T-helper 1 cell treated with Interleukin-12 subunit alpha and Interleukin-12 subunit beta and Interleukin-4 antibody, amounts not matched to agents 30 ng/mL and 1 ng/mL, for 36 hours (primary cell): ENCODE measurements around the gene KIAA1586. TPM values are rescaled to one million over a fixed set of nuclear protein-coding genes. Genes with fewer than 3 reads are reported as not detected.
"Not testable (repeated sequence)": the region's sequence is repeated elsewhere in the genome, so short reads cannot be mapped to it uniquely, and the experiment has no call there.

Source experiments
- intact Hi-C: fragments of 100-400 bp; cut with micrococcal nuclease; formaldehyde crosslinking; loops from one replicate; pipeline ENCODE4 v1.15.1; 2024
- total RNA-seq: library from RNA; stranded (reverse); gene quantifications from 2 replicates; pipeline ENCODE4 v1.2.3, GENCODE V29; 2022

Gene KIAA1586
- total RNA-seq, 1 donor from 2014 or later = 14.9 TPM

- intact Hi-C loops = no loop called here
Observed at GRCh38 chr6:57044568-57044967, 1.9 kb upstream of the KIAA1586 start.

GRCh38 chr6:57047257-57047585 lies 728 bp downstream of the KIAA1586 start:
- intact Hi-C loops = not testable (repeated sequence)

GRCh38 chr6:57047859-57048258 lies 1.4 kb downstream of the KIAA1586 start:
- intact Hi-C loops = not testable (repeated sequence)

DNA sequence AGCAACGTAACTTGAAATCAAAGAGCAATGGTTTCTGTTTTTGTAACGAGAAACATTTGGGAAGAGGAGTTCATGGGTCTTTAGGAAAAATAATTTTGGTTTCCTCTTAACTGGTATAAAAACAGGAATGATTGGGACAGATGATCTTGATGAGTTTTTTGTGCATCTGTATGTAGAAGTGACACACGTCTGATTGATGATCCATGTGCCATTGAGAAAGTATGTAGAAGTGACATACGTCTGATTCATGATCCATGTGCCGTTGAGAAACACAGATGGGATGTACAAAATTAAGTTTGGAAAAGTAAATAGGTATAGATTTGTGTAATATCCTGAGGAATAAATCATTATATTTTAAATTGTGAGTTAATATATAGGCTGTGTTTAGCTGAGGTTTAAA lies 2.1 kb downstream of the KIAA1586 start:
- intact Hi-C loops = no loop called here

- intact Hi-C loops = no loop called here
Observed at GRCh38 chr6:57063847-57064246, 17.4 kb downstream of the KIAA1586 start.

- intact Hi-C loops = no loop called here
Observed at GRCh38 chr6:57064809-57065208, 18.3 kb downstream of the KIAA1586 start.

DNA sequence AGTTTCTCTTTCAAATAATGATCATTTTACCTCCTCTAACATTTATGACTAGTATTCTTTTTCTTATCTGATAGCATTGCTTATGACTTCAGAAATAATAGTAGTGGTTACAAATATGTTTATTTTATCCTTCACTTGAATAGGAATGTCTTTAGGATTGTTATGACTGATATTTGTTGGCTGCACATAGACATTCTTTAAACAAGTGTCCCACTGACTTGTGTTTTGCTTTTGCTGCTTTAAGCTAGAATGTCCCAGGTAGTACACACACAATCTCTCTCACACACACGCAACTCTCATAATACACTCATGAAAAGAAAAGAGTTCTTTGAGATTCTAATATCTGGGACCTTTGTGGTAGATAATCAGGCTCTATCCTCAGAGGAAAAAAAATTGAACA lies 21.6 kb downstream of the KIAA1586 start:
- intact Hi-C loops = no loop called here

DNA sequence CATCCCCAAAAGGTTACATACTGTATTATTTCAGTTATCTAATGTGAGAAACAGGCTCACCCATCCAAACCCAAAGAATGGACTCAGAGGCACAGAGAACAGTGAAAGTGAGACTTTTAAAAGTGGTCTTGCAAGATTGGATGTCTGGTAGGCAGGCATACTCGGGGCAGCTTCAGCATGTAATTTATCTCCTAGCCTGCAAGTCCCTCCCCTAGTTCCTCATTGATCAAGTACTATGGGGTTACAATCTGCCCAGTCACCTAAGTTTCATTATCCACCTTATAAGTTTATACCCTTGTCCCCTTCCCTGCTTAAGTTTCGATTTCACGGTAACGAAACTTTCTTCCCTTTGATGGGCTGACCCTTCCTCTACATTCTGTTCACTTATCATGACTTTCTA lies 22.7 kb downstream of the KIAA1586 start:
- intact Hi-C loops = no loop called here

DNA sequence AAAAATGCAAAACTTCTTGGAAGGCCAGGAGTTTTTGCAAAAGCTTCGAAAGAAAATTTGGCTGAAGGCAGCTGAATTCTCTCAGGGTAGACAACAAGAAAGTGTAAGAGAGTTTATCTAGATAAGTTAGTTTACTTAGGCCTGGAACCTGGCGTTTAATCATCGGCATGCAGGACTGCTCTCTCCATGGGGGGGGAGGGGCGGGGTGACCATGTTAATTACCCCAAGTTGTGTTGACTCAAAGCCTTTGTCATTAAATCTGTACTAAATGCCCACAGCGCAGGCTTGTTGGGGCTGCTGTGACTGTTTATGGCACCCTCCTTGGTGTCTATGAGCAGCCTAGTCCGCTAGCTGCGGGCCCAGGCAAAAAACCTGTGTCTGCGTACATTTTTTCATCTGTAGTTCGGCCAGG lies 23.4 kb downstream of the KIAA1586 start:
- intact Hi-C loops = no loop called here

- intact Hi-C loops = no loop called here
Observed at GRCh38 chr6:57072108-57072507, 25.6 kb downstream of the KIAA1586 start.

DNA sequence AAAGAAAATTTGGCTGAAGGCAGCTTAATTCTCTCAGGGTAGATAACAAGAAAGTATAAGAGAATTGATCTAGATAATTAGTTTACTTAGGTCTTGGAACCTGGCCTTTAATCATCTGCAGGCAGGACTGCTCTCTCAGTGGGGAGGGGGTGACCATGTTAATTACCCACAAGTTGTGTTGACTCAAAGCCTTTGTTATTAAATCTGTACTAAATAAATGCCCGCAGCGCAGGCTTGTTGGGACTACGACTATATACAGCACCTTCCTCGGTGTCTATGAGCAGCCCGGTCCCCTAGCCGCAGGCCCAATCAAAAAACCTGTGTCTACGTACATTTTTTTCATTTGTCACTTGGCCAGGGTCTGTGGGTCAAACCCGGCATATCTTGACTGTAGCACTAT lies 27.9 kb downstream of the KIAA1586 start:
- intact Hi-C loops = no loop called here

DNA sequence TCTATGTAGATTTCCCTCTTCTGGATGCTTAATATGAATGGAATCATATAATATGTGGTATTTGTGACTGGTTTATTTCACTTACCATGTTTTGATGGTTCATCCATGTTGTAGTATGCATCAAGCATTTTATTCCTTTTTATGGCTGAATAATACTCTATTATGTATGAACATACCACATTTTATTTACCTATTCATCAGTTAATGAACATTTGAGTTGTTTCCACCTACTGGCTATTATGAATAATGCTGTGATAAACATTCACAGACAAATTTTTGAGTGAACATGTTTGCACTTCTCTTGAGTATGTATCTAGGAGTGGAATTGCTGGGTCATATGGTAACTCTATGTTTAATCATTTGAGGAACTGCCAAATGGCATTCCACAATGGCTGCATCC lies 28.6 kb downstream of the KIAA1586 start:
- intact Hi-C loops = no loop called here

GRCh38 chr6:57078531-57079207 lies 32.2 kb downstream of the KIAA1586 start:
- intact Hi-C loops = no loop called here

DNA sequence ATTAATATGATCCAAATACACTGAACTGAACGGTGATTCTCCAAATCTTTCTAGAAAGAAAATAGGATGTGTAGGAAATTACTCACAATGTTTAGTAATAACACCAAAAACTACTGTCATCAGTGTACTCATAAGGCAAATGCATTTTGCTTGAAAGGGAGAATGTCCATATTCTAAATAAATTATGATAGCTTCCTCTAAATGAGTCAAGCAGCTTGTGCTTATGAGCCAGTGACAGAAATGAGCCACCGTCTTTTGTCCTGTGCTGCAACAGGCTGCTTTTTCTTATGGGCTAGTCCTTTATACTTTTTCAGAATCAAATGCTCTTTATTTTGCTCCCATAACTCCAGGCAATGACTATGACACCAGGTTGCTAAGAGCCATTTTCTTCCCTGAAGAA lies 39.0 kb downstream of the KIAA1586 start:
- intact Hi-C loops = loop anchor here (5.0 kb wide), 1 partner anchor 243 kb away; no protein-coding TSS in a partner anchor

- intact Hi-C loops = loop anchor here (5.0 kb wide), 1 partner anchor 245 kb away; no protein-coding TSS in a partner anchor
Observed at GRCh38 chr6:57086843-57087242, 40.4 kb downstream of the KIAA1586 start.

GRCh38 chr6:57087916-57088315 lies 41.4 kb downstream of the KIAA1586 start:
- intact Hi-C loops = loop anchor here (2.0 to 5.0 kb wide), 3 partner anchors 133 to 246 kb away; partner anchors contain the start of gene BEND6

DNA sequence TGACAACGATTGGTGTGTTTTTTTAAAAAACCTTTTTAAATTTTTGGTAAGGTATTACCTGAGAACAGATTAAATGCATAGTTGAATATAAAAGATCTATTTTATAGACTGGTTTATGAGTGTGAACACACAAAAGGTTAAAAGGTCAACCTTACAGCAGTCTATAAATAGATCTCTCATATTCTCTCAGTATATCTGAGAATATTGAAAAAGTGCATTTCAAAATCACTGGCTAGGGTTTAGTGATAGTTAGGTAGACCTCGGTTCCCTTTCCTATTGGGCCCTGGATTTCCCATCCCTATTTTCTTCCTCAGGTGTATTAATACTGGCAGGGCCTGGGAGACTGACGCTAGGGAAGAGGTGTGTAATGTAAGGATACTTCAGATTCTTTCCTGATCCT lies 42.8 kb downstream of the KIAA1586 start:
- intact Hi-C loops = loop anchor here (1.0 to 5.0 kb wide), 7 partner anchors 43 to 247 kb away; partner anchors contain the start of genes BAG2, BEND6, KIAA1586 and PRIM2

DNA sequence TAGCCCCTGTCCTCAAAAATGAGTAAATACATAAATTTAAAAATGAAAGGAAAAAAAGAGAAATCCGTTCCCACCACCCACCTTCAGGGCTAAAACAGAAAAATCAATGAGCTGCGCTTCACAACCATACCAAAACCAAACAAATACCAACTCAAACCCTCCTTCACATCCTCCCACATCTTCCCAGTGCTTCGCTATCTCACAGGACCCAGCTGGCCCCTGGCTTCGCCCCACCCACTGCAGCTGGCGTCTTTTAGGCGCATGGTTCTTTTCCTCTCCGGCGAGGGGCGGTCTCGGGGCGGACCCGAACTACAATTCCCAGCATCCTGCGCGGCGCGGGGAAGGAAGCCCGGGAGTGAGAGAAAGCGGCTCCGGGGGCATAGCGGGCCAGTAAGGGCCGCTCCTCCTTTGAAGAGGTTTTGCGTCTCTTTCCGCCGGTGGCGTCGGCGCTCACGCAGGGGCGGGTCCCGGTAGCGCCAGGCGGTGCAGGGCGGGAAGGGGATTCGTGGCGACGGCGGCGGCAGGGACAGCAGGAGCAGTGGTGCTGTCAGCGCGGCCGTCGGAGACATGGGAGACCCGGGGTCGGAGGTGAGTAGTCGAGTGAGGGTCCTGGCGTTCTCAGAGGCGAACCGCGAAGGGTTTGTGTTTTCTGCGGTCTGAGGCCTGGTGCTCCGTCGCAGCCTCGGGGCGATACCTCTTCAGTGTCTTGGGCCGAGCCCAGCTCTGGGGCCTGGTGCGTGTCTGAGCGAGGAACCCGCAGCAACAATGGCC lies 43.4 kb downstream of the KIAA1586 start, which contains the start of gene ZNF451:
Gene ZNF451, plus strand, starts transcription at position 502 of the 771 bp plus-strand sequence. Its CDS starts 66 bp downstream, at position 568.
- intact Hi-C loops = loop anchor here (1.0 to 5.0 kb wide), 8 partner anchors 44 to 872 kb away; partner anchors contain the start of genes BAG2, BEND6, KIAA1586 and PRIM2

- intact Hi-C loops = loop anchor here (5.0 kb wide), 1 partner anchor 872 kb away; no protein-coding TSS in a partner anchor
Observed at GRCh38 chr6:57090458-57091067, 44.1 kb downstream of the KIAA1586 start.

DNA sequence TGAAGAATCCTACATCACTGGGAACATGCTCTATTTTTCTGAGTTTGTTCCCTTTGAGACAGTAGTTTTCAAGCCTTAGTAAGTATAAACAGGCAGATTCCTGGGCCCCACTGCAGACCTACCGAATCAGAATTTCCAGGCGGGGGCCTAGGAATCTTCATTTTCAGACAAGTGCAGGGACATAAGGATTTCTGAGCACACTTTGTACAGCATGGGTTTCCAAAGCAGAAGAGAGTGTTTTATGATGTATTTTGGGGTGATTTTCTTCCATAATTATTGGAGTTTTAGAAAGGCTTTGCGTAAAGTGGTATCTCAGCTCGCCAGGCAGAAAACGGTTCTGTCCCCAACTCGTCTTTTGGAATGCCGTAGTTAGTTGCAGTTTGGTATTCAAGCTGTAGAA lies 44.9 kb downstream of the KIAA1586 start:
- intact Hi-C loops = loop anchor here (5.0 kb wide), 1 partner anchor 871 kb away; no protein-coding TSS in a partner anchor

- intact Hi-C loops = loop anchor here (5.0 kb wide), 1 partner anchor 868 kb away; no protein-coding TSS in a partner anchor
Observed at GRCh38 chr6:57094689-57095088, 48.2 kb downstream of the KIAA1586 start.

DNA sequence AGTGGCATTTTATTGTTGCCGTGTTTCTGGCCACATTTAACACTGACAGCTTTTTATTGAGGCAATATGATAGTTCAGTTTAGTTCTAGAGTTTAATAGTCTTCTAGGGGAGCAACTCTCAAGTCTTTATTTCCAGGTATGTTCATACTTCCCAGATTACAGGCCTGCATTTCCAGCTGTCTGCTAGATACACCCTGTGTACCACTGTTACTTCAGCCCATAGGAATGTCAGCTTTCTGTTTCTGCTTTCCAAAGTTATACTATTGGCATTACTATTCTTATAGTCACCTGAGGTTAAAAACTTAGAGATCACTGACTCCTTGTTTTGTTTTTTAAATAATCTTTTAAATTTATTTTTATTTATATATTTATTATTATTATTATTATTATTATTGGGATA lies 51.1 kb downstream of the KIAA1586 start:
- intact Hi-C loops = no loop called here
